ENCODE measurements around the gene HASPIN. TPM values are rescaled to one million over a fixed set of nuclear protein-coding genes. Genes with fewer than 3 reads are reported as not detected.

The HASPIN gene
- total RNA-seq, 4 donors from 2014 or later = 0.20 to 1.3 (median 0.24) TPM

DNA sequence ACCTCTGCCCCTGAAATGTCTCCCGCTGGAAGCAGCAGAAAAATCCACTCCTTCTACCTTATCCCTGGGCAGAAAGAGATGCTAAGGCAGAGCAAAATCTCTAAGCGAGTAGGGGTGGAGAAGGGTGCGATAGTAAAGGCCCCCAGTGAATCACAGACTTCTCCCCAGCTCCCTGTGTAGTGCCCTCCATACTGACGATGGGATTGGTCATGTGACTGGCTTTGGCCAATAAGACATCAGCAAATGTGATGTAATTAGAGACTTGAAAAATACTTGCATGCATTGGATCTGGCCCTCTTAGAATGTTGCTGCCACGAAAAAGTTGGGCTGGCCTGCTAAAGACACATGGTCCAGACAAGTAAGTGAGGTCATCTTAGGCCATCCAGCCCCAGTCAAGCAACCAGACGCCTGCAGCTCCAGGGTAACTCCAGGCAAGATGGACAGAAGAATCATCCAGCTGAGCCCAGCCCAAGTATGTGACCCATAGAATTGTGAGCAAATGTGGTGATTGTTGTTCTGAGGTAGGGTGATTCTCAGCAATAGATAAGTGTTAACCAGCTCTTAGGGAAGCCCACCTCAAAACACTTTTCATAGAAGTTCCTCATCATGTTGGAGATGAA, 36.0 kb downstream of the HASPIN start:
- ATAC-seq (no peak), DNase-seq (no peak)
- H3K27me3 ChIP-seq = peaks cover 0 to 5% (median 4%) of the 10 kb centered on the region in 3 donors
- H3K4me3 ChIP-seq = no peak overlapping the region
- no peaks in the 10 kb centered on the region for H3K9me3 ChIP-seq
- H3K36me3 ChIP-seq = no peaks in the 10 kb centered on the region
- H3K27ac ChIP-seq = no peak overlapping the region
- H3K4me1 ChIP-seq = no peaks in the 10 kb centered on the region
- intact Hi-C loops (cut with DNase I; ENCODE audit: low total_unique reads) (no loop called here), in situ Hi-C loops (cut with MboI; ENCODE audit: low sequenced_read_pairs in 4 of 4) (no loop called here)
- no peak for TF ChIP-seq CTCF (IDR thresholded peaks at IDR 0.05 in 4 of 5, conservative IDR thresholded peaks at IDR 0.05 in 1 of 5)
- TF ChIP-seq POLR2A (IDR thresholded peaks at IDR 0.05) = no peak

- H3K4me1 ChIP-seq = no peaks in the 10 kb centered on the region
- H3K9me3 ChIP-seq = no peaks in the 10 kb centered on the region
- no peaks in the 10 kb centered on the region for H3K27me3 ChIP-seq
- DNase-seq (no peak), ATAC-seq (no peak)
- H3K27ac ChIP-seq = no peak overlapping the region
- in situ Hi-C loops (cut with MboI; ENCODE audit: low sequenced_read_pairs in 4 of 4) (no loop called here), intact Hi-C loops (cut with DNase I; ENCODE audit: low total_unique reads) (no loop called here)
- no peak overlapping the region for H3K4me3 ChIP-seq
- H3K36me3 ChIP-seq = no peaks in the 10 kb centered on the region
- TF ChIP-seq POLR2A (IDR thresholded peaks at IDR 0.05) (no peak), CTCF (IDR thresholded peaks at IDR 0.05 in 4 of 5, conservative IDR thresholded peaks at IDR 0.05 in 1 of 5) (no peak)
Observed at GRCh38 chr17:3761036-3761917, 37.6 kb downstream of the HASPIN start.

- H3K4me1 ChIP-seq = no peaks in the 10 kb centered on the region
- in situ Hi-C loops (cut with MboI; ENCODE audit: low sequenced_read_pairs in 4 of 4) = no loop called here
- H3K27me3 ChIP-seq = no peaks in the 10 kb centered on the region
- H3K4me3 ChIP-seq = no peak overlapping the region
- no peaks in the 10 kb centered on the region for H3K9me3 ChIP-seq
- ATAC-seq = no peak
- no peak for DNase-seq
- TF ChIP-seq POLR2A (IDR thresholded peaks at IDR 0.05) = no peak
- no peak for TF ChIP-seq CTCF (IDR thresholded peaks at IDR 0.05 in 4 of 5, conservative IDR thresholded peaks at IDR 0.05 in 1 of 5)
- no peak overlapping the region for H3K27ac ChIP-seq
- intact Hi-C loops (cut with DNase I; ENCODE audit: low total_unique reads) = no loop called here
- H3K36me3 ChIP-seq = no peaks in the 10 kb centered on the region
Observed at GRCh38 chr17:3761918-3762380, 38.2 kb downstream of the HASPIN start.

DNA sequence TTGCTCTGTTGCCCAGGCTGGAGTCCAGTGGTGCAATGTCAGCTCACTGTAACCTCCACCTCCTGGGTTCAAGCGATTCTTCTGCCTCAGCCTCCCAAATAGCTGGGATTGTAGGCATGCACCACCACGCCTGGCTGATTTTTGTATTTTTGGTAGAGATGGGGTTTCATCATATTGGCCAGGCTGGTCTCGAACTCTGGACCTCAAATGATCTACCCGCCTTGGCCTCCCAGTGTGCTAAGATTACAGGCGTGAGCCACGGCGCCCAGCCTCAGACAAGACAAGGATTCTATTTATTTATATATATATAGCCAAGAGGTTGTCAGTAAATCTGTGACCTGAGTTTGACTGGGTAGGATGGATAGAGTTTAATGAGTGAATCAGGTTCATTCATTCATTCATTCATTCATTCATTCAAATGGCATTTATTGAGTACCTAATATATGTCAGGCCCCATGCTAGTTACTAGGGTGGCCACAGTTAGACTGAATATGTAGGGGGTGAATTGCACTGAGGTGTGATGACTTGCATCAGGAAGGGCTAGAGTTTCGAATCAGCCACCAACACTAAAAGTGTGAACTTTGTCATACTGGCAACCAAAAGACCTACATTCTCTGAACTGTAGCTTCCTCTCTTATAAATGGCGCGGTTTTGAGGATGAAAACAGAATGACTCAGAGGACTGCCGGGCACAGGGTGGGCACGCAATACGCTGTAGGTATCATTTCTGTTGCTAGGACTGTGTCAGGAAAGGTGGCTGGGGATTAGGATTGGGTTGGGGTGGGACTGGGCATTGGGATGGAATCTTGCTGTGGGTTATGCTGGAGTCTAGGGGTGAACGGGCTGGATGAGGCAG, 39.4 kb downstream of the HASPIN start:
- no peak overlapping the region for H3K4me3 ChIP-seq
- ATAC-seq = no peak
- no peaks in the 10 kb centered on the region for H3K4me1 ChIP-seq
- in situ Hi-C loops (cut with MboI; ENCODE audit: low sequenced_read_pairs in 4 of 4) = no loop called here
- intact Hi-C loops (cut with DNase I; ENCODE audit: low total_unique reads) = no loop called here
- H3K27me3 ChIP-seq = no peaks in the 10 kb centered on the region
- H3K27ac ChIP-seq = no peak overlapping the region
- no peak for DNase-seq
- H3K9me3 ChIP-seq = no peaks in the 10 kb centered on the region
- TF ChIP-seq POLR2A (IDR thresholded peaks at IDR 0.05) (no peak), CTCF (IDR thresholded peaks at IDR 0.05 in 4 of 5, conservative IDR thresholded peaks at IDR 0.05 in 1 of 5) (no peak)
- H3K36me3 ChIP-seq = no peaks in the 10 kb centered on the region
